ENCODE data around the gene ZNF83.
"Not testable (repeated sequence)": the region's sequence is repeated elsewhere in the genome, so short reads cannot be mapped to it uniquely, and the experiment has no call there.

Gene ZNF83

DNA sequence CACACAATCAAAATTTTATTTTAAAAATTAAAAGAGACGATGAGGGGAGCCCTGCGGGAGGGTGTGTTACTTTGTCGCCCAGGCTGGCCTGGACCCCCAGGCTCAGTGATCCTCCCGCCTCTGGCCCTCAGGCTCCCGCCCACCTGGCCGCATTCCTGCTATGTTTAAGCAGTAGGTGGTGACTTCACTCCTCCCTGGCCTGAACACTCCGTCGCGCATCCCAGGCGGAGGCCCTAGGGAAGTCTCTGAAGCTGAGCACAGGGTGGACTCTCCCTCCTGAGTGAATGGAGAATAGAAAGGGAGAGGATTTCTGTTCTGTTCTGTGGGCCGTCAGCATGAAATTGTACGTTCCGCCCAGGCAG is 68.5 kb downstream of the ZNF83 start:
- not testable (repeated sequence) for DNase-seq (ENCODE audit: low spot score)

DNA sequence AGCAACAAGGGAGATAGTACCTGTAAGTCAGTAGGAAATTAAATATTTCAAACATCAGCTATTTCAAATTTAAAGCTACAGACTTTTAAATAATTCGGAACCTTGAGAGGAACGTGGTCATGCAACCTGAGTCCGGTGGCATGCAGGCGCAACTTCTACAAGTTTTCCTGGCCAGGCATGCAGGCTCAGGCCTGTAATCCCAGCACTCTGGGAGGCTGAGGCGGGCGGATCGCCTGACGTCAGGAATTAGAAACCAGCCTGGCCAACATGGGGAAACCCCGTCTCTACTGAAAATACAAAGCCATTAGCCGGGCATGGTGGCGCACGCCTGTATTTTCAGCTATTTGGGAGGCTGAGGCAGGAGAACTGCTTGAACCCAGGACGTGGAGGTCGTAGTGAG is 70.2 kb downstream of the ZNF83 start:
- no peak for DNase-seq (ENCODE audit: low spot score)

DNA sequence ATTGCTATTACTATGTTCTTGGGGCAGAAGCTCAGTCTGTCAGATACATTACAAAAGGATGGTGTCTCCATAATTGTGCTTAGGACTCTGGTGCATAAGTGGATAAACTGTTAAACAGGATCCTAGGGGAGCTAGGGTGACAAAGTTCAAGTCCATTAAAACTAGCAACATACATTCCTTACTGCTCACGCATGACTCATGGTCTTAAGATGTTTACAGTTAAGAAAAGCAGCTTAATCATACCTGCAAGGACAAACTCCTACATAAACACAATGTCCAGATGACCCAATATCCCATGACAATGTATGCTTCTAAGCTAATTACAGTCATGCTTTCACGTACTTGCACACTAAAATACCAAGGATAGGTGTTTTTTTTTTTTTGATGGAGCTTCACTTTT is 71.6 kb downstream of the ZNF83 start:
- no peak for DNase-seq (ENCODE audit: low spot score)

DNA sequence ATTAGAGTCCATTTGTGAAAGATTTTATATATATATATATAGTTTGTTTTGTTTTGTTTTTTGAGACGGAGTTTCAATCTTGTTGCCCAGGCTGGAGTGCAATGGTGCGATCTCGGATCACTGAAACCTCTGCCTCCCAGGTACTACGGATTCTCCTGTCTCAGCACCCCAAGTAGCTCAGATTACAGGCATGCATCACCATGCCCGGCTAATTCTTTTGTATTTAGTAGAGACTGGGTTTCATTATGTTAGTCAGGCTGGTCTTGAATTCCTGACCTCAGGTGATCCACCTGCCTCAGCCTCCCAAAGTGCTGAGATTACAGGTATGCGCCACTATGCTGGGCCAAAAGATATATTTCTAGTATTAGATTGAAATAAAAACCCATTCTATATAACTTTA is 72.0 kb downstream of the ZNF83 start:
- DNase-seq (ENCODE audit: low spot score) = no peak

All from Ammon's horn (tissue), 1 donor.